Measurements from ENCODE around the gene ZFYVE9.

The ZFYVE9 gene

DNA sequence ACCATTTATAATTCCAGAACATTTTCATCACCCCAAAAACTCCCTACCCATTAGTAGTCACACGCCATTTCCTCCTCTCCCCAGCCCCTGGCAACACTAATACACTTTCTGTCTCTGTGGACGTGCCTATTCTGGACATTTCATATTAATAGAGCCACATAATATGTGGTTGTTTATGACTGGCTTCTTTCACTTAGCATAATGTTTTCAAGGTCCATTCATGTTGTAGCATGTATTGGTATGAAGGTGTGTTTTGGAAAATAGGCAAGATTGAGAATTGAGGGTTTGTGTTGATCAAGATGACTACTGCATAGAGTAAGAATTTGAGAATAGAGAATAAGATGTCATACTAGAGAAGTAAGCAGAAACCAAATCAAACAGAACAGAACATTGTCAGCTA, 67.5 kb downstream of the ZFYVE9 start:
- TF ChIP-seq, protein P1, sequence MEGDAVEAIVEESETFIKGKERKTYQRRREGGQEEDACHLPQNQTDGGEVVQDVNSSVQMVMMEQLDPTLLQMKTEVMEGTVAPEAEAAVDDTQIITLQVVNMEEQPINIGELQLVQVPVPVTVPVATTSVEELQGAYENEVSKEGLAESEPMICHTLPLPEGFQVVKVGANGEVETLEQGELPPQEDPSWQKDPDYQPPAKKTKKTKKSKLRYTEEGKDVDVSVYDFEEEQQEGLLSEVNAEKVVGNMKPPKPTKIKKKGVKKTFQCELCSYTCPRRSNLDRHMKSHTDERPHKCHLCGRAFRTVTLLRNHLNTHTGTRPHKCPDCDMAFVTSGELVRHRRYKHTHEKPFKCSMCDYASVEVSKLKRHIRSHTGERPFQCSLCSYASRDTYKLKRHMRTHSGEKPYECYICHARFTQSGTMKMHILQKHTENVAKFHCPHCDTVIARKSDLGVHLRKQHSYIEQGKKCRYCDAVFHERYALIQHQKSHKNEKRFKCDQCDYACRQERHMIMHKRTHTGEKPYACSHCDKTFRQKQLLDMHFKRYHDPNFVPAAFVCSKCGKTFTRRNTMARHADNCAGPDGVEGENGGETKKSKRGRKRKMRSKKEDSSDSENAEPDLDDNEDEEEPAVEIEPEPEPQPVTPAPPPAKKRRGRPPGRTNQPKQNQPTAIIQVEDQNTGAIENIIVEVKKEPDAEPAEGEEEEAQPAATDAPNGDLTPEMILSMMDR (IDR thresholded peaks at IDR 0.05) = no peak

DNA sequence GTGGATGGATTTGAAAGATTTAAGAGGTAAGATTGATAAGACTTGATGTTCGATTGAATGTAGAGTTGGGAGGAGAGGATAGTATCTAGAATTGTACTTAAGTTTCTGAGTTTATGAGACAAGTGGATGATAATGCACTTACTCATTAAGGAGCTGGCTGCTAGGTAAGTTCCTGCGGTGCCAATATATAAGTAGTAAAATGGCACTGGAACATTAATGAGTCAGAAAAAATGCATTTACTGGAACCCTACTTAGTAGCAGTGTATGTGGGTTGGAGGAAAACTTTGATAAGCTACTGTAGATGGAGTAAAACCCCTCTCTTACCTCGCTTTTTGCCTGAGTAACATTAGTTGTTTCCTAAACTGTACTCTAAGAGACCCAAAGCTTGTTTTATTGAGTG, 68.2 kb downstream of the ZFYVE9 start:
- TF ChIP-seq, protein P1 (IDR thresholded peaks at IDR 0.05) = no peak

GRCh38 chr1:52216907-52217458, 75.1 kb downstream of the ZFYVE9 start:
- TF ChIP-seq, protein P1 (IDR thresholded peaks at IDR 0.05) = no peak

GRCh38 chr1:52225174-52225573, 83.3 kb downstream of the ZFYVE9 start:
- TF ChIP-seq, protein P1 (IDR thresholded peaks at IDR 0.05) = no peak

GRCh38 chr1:52229494-52229893, 87.6 kb downstream of the ZFYVE9 start:
- TF ChIP-seq, protein P1 (IDR thresholded peaks at IDR 0.05) = no peak

- TF ChIP-seq, protein P1 (IDR thresholded peaks at IDR 0.05) = no peak
Measured at GRCh38 chr1:52233463-52233862, 91.6 kb downstream of the ZFYVE9 start.

DNA sequence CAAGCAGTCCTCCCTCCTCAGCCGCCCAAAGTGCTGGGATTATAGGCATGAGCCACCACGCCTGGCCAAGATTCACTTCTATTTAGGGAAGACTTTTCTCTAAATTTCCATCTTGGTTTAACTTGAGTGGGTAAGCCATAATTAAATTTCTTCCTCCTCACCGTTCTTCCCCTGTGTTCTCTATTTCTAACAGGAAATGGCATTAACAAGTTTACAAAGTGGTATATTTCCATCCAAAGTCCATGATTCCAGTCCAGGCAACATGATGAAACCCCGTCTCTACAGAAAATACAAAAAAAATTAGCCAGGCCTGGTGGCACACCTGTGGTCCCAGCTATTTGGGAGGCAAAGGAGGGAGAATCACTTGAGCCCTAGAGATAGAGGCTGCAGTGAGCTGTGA, 92.1 kb downstream of the ZFYVE9 start:
- TF ChIP-seq, protein P1 (IDR thresholded peaks at IDR 0.05) = no peak

DNA sequence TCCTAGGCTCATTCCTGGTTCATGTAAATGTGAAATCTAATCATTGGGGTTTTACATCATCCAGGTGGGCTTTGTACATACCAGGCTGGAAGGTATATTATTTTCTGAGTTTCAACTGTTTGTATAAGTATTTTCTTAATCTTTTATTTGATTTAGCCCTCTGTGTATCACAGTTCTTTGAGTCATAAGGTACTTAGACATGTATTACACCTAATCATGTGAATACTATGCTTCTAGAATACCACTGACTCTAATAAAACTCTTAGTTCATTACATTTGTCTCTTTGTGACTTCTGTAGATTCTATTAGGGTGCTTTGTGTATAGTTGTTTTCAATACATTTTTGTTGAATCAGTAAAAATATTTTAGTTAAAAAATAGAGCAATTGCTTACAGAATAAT, 92.8 kb downstream of the ZFYVE9 start:
- TF ChIP-seq, protein P1 (IDR thresholded peaks at IDR 0.05) = no peak

Measured in LNCAP (cell line).